Upper lobe of left lung (tissue), 4 donors: ENCODE measurements around the gene CRELD2.

ENCODE experiments used
- CTCF ChIP-seq, 6 experiments: fragments of 450-650 bp in 4 of 6; fragments of 200-600 bp in 2 of 6; sonication (generic) in 2 of 6; IDR thresholded peaks; one replicate each; pipeline ENCODE4 v1.5.1; 2016 to 2019; ENCODE audit warnings: antibody characterized with exemption in 6 of 6
- EP300 ChIP-seq, 4 donors: sonication (generic); formaldehyde crosslinking; IDR thresholded peaks; one replicate each; pipeline ENCODE4 v1.5.1; 2017; ENCODE audit warnings: antibody characterized with exemption in 4 of 4, control low read depth in 2 of 4
- POLR2A ChIP-seq, 4 donors: fragments of 450-650 bp; IDR thresholded peaks; one replicate each; pipeline ENCODE4 v1.5.1; 2016 to 2017; ENCODE audit warnings: antibody characterized with exemption in 4 of 4, mild to moderate bottlenecking in 2 of 4
- POLR2AphosphoS5 ChIP-seq, 2 donors: sonication (generic); formaldehyde crosslinking; IDR thresholded peaks; one replicate each; pipeline ENCODE4 v1.5.1; 2017; ENCODE audit warnings: antibody characterized with exemption in 2 of 2

- peak in 1 of 4 donors; percentile 22 for TF ChIP-seq POLR2A (IDR thresholded peaks at IDR 0.05)
- TF ChIP-seq CTCF (IDR thresholded peaks at IDR 0.05): peak in 1 of 6 experiments; percentile 8
- TF ChIP-seq EP300 (IDR thresholded peaks at IDR 0.05): no peak
- no peak for TF ChIP-seq POLR2AphosphoS5 (IDR thresholded peaks at IDR 0.05)
Measured at GRCh38 chr22:49962751-49963646, 44.6 kb downstream of the CRELD2 start.
